ENCODE results near the gene PEX10. TPM values are rescaled to one million over a fixed set of nuclear protein-coding genes. Genes with fewer than 3 reads are reported as not detected.
A peak's percentile ranks its signal among the peaks of the same experiment; 100 is the strongest.

Gene PEX10
- total and polyA plus RNA-seq, 3 experiments from 2014 or later, result 8.9 to 26.2 (median 25.6) TPM

GRCh38 chr1:2394220-2394619, 18.1 kb downstream of the PEX10 start:
- no peak for DNase-seq
- Mint-ChIP-seq H3K36me3 (peaks cover 0 to 59% (median 4%) of the 10 kb centered on the region in 3 donors), H3K27me3 (no peaks in the 10 kb centered on the region), H3K27ac (peak overlapping the region in 7 of 8 donors; percentile 24 to 93 (median 68)), H3K9me3 (no peaks in the 10 kb centered on the region), H3K4me3 (peak overlapping the region in 2 of 7 donors; percentile 18 to 83), H3K4me1 (peaks cover 30 to 64% (median 46%) of the 10 kb centered on the region in 3 donors)
- no peaks in the 10 kb centered on the region for H3K9me3 ChIP-seq (ENCODE audit: low read length)
- peaks cover 34% of the 10 kb centered on the region for H3K4me1 ChIP-seq (ENCODE audit: insufficient read depth, low read length)
- no peaks in the 10 kb centered on the region for H3K27me3 ChIP-seq (ENCODE audit: insufficient read depth, low read length, poor library complexity, severe bottlenecking)
- peaks cover 35% of the 10 kb centered on the region for H3K36me3 ChIP-seq (ENCODE audit: insufficient read depth, low read length)
- ChIA-PET POLR2A (interaction anchor here (0.7 kb wide), 1 partner anchor 17 kb away, joined by 6 read pairs; the partner anchor contains the start of gene PEX10), CTCF (interaction anchor here (1.1 kb wide), 1 partner anchor 199 kb away, joined by 3 read pairs; the partner anchor contains the start of gene FAAP20)
- no peak overlapping the region for H3K4me3 ChIP-seq (ENCODE audit: low read length)
- no peak overlapping the region for H3K27ac ChIP-seq (ENCODE audit: low read depth, low read length)

- Histone ChIP-seq H3K27me3 (ENCODE audit: insufficient read depth, low read length, poor library complexity, severe bottlenecking) (no peaks in the 10 kb centered on the region), H3K27ac (ENCODE audit: low read depth, low read length) (no peak overlapping the region), H3K9me3 (ENCODE audit: low read length) (no peaks in the 10 kb centered on the region), H3K36me3 (ENCODE audit: insufficient read depth, low read length) (peaks cover 29% of the 10 kb centered on the region), H3K4me1 (ENCODE audit: insufficient read depth, low read length) (peaks cover 34% of the 10 kb centered on the region), H3K4me3 (ENCODE audit: low read length) (no peak overlapping the region)
- H3K27me3 Mint-ChIP-seq, result no peaks in the 10 kb centered on the region
- CTCF ChIA-PET, result no interaction called here
- no peak for DNase-seq
- H3K4me3 Mint-ChIP-seq, result peak overlapping the region; percentile 66 to 90 (median 88)
- peaks cover 0 to 51% (median 2%) of the 10 kb centered on the region in 3 donors for H3K36me3 Mint-ChIP-seq
- peak overlapping the region in 7 of 8 donors; percentile 11 to 89 (median 76) for H3K27ac Mint-ChIP-seq
- no peaks in the 10 kb centered on the region for H3K9me3 Mint-ChIP-seq
- POLR2A ChIA-PET, result interaction anchor here (0.7 kb wide), 1 partner anchor 18 kb away, joined by 6 read pairs; the partner anchor contains the start of gene PEX10
- H3K4me1 Mint-ChIP-seq, result peaks cover 28 to 58% (median 43%) of the 10 kb centered on the region in 3 donors
Observed at GRCh38 chr1:2393471-2393877, 18.9 kb downstream of the PEX10 start.

- peak overlapping the region; percentile 79 for H3K27ac ChIP-seq (ENCODE audit: low read depth, low read length)
- no peaks in the 10 kb centered on the region for H3K27me3 Mint-ChIP-seq
- ChIA-PET POLR2A (interaction anchor here (1.9 kb wide), 1 partner anchor 164 kb away, joined by 12 read pairs; no protein-coding TSS in a partner anchor), CTCF (interaction anchor here (1.9 kb wide), 1 partner anchor 197 kb away, joined by 16 read pairs; the partner anchor contains the start of gene FAAP20)
- no peaks in the 10 kb centered on the region for H3K9me3 ChIP-seq (ENCODE audit: low read length)
- peak overlapping the region; percentile 83 to 91 (median 90) for H3K4me3 Mint-ChIP-seq
- no peaks in the 10 kb centered on the region for H3K27me3 ChIP-seq (ENCODE audit: insufficient read depth, low read length, poor library complexity, severe bottlenecking)
- DNase-seq, result no peak
- peaks cover 25% of the 10 kb centered on the region for H3K36me3 ChIP-seq (ENCODE audit: insufficient read depth, low read length)
- H3K4me1 ChIP-seq (ENCODE audit: insufficient read depth, low read length), result peaks cover 34% of the 10 kb centered on the region
- peak overlapping the region; percentile 68 for H3K4me3 ChIP-seq (ENCODE audit: low read length)
- peak overlapping the region in 7 of 8 donors; percentile 78 to 98 (median 92) for H3K27ac Mint-ChIP-seq
- H3K4me1 Mint-ChIP-seq, result peaks cover 28 to 58% (median 43%) of the 10 kb centered on the region in 3 donors
- H3K36me3 Mint-ChIP-seq, result peaks cover 0 to 47% (median 2%) of the 10 kb centered on the region in 3 donors
- no peaks in the 10 kb centered on the region for H3K9me3 Mint-ChIP-seq
Observed at GRCh38 chr1:2392686-2393085, 19.7 kb downstream of the PEX10 start.

- Histone ChIP-seq H3K4me1 (ENCODE audit: insufficient read depth, low read length) (peaks cover 34% of the 10 kb centered on the region), H3K27me3 (ENCODE audit: insufficient read depth, low read length, poor library complexity, severe bottlenecking) (no peaks in the 10 kb centered on the region), H3K27ac (ENCODE audit: low read depth, low read length) (peak overlapping the region; percentile 79), H3K4me3 (ENCODE audit: low read length) (peak overlapping the region; percentile 68), H3K36me3 (ENCODE audit: insufficient read depth, low read length) (peaks cover 18% of the 10 kb centered on the region), H3K9me3 (ENCODE audit: low read length) (no peaks in the 10 kb centered on the region)
- Mint-ChIP-seq H3K36me3 (peaks cover 0 to 41% (median 2%) of the 10 kb centered on the region in 3 donors), H3K27me3 (no peaks in the 10 kb centered on the region), H3K9me3 (no peaks in the 10 kb centered on the region), H3K4me1 (peaks cover 28 to 56% (median 40%) of the 10 kb centered on the region in 3 donors), H3K4me3 (peak overlapping the region; percentile 87 to 98 (median 90)), H3K27ac (peak overlapping the region; percentile 80 to 98 (median 92))
- CTCF ChIA-PET, result interaction anchor here (1.0 to 2.8 kb wide), 8 partner anchors 10 to 197 kb away, joined by 3 to 17 read pairs (median 6); partner anchors contain the start of gene FAAP20
- peak in 1 of 5 donors; percentile 4 for DNase-seq
- POLR2A ChIA-PET, result interaction anchor here (0.6 to 1.9 kb wide), 13 partner anchors 21 to 203 kb away, joined by 3 to 15 read pairs (median 7); partner anchors contain the start of genes FAAP20, PANK4 and TNFRSF14
Observed at GRCh38 chr1:2391931-2392509, 20.3 kb downstream of the PEX10 start.

- Histone ChIP-seq H3K36me3 (ENCODE audit: insufficient read depth, low read length) (peaks cover 13% of the 10 kb centered on the region), H3K4me1 (ENCODE audit: insufficient read depth, low read length) (peaks cover 34% of the 10 kb centered on the region)
Observed at GRCh38 chr1:2391041-2391930, 21.1 kb downstream of the PEX10 start, which contains the start of the genes MORN1 and RER1. Gene MORN1 (minus strand): TSS chr1:2391554. CDS start chr1:2391533, 21 bp downstream. Gene RER1 (plus strand): TSS chr1:2391841. CDS start chr1:2395791, 3,950 bp downstream.

GRCh38 chr1:2389644-2390043, 22.7 kb downstream of the PEX10 start:
- Histone ChIP-seq H3K27me3 (ENCODE audit: insufficient read depth, low read length, poor library complexity, severe bottlenecking) (no peaks in the 10 kb centered on the region), H3K27ac (ENCODE audit: low read depth, low read length) (no peak overlapping the region), H3K9me3 (ENCODE audit: low read length) (no peaks in the 10 kb centered on the region), H3K4me1 (ENCODE audit: insufficient read depth, low read length) (peaks cover 33% of the 10 kb centered on the region), H3K36me3 (ENCODE audit: insufficient read depth, low read length) (peaks cover 9% of the 10 kb centered on the region), H3K4me3 (ENCODE audit: low read length) (no peak overlapping the region)
- Mint-ChIP-seq H3K9me3 (no peaks in the 10 kb centered on the region), H3K27me3 (no peaks in the 10 kb centered on the region), H3K27ac (peak overlapping the region in 3 of 8 donors; percentile 22 to 85 (median 75)), H3K4me1 (peaks cover 23 to 40% (median 30%) of the 10 kb centered on the region in 3 donors), H3K36me3 (peaks cover 0 to 21% (median 0%) of the 10 kb centered on the region in 3 donors), H3K4me3 (peak overlapping the region in 6 of 7 donors; percentile 71 to 84 (median 78))
- DNase-seq, result peak in 1 of 5 donors; percentile 27
- CTCF ChIA-PET, result interaction anchor here (2.8 to 4.6 kb wide), 2 partner anchors 8 to 194 kb away, joined by 17 to 22 read pairs; partner anchors contain the start of gene FAAP20
- POLR2A ChIA-PET, result no interaction called here

More at GRCh38 chr1:2391041-2391930, 21.1 kb downstream of the PEX10 start, which contains the start of the genes MORN1 and RER1:
- Histone ChIP-seq H3K4me3 (ENCODE audit: low read length) (peak within 1 kb of the TSS; percentile 73), H3K27ac (ENCODE audit: low read depth, low read length) (peak within 1 kb of the TSS; percentile 82), H3K27me3 (ENCODE audit: insufficient read depth, low read length, poor library complexity, severe bottlenecking) (no peaks in the 10 kb centered on the region), H3K9me3 (ENCODE audit: low read length) (no peaks in the 10 kb centered on the region)
- ChIA-PET CTCF (interaction anchor here (0.8 to 2.8 kb wide), 10 partner anchors 9 to 196 kb away, joined by 3 to 17 read pairs (median 6); partner anchors contain the start of gene FAAP20), POLR2A (interaction anchor here (0.6 to 1.9 kb wide), 13 partner anchors 22 to 202 kb away, joined by 3 to 15 read pairs (median 7); partner anchors contain the start of genes FAAP20, PANK4 and TNFRSF14)
- DNase-seq, result peak; percentile 98 to 99 (median 99)
- Mint-ChIP-seq H3K9me3 (no peaks in the 10 kb centered on the region), H3K27ac (peak within 1 kb of the TSS; percentile 84 to 98 (median 92)), H3K4me3 (peak within 1 kb of the TSS; percentile 87 to 98 (median 90)), H3K36me3 (peaks cover 0 to 34% (median 2%) of the 10 kb centered on the region in 3 donors), H3K4me1 (peaks cover 27 to 49% (median 34%) of the 10 kb centered on the region in 3 donors), H3K27me3 (no peaks in the 10 kb centered on the region)
